T-helper 1 cell treated with Interleukin-12 subunit alpha and Interleukin-12 subunit beta and Interleukin-4 antibody, amounts not matched to agents 30 μg/mL and 1 μg/mL, for 36 hours (primary cell): Measurements from ENCODE around the gene FRY.
"Not testable (repeated sequence)": the region's sequence is repeated elsewhere in the genome, so short reads cannot be mapped to it uniquely, and the experiment has no call there.

ENCODE experiments used
- H3K27ac Mint-ChIP-seq: one replicate; pipeline ENCODE4 v1.8.0; 2021; ENCODE audit warnings: mild to moderate bottlenecking, mixed read lengths
- H3K27me3 Mint-ChIP-seq: one replicate; pipeline ENCODE4 v1.8.0; 2021; ENCODE audit warnings: low read depth, mixed read lengths
- H3K36me3 Mint-ChIP-seq: one replicate; pipeline ENCODE4 v1.8.0; 2021; ENCODE audit warnings: low read depth, mixed read lengths
- H3K4me1 Mint-ChIP-seq: one replicate; pipeline ENCODE4 v1.8.0; 2021; ENCODE audit warnings: low read depth, mixed read lengths
- H3K4me3 Mint-ChIP-seq: one replicate; pipeline ENCODE4 v1.8.0; 2021; ENCODE audit warnings: mild to moderate bottlenecking, moderate library complexity, mixed read lengths
- H3K9me3 Mint-ChIP-seq: one replicate; pipeline ENCODE4 v1.8.0; 2021; ENCODE audit warnings: mixed read lengths

Gene FRY

DNA sequence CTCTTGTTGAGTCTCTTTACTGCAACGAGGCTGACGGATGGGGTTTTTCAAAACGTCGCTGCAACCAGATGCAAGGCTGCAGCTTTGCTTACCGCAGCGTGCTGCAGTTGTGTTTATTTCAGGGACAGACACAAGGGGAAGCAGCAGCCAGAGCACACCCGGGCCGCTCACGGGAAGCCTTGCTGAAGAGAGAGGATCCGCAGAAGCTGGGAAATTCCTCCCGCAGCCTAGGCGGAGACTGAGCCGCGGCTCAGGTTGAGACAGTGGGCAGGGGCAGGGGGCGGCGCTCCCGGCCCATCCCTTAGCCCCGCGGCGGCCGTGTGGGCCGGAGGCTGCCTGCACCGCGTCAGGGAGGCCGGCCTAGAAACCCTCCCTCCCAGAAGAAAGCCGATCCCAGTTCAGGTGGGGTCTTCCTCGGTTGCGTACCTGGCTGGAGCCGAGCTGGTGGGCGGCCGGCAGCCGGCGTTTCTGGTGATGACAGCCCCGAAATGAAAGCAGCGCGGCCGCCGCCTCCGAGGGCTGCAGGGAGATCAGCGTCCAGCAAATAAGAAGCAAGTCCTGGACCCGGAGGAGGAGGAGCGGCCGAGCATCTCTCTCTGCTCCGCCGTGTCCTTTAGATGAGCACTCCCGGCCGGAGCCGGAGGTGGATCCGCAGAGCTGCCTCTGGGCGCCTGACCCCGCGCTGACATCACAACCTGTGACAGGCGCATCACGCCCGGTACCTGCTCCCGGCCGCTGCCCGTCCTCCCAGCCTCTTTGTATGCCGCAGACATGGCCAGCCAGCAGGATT is at the start of gene FRY:
FRY (plus strand) TSS at position 750 of the 790 bp plus-strand sequence; CDS start at position 772, 22 bp downstream.
- Mint-ChIP-seq H3K9me3 (no peaks in the 10 kb centered on the region), H3K4me3 (peak within 1 kb of the TSS; percentile 88), H3K27me3 (peaks cover 10% of the 10 kb centered on the region), H3K27ac (peak within 1 kb of the TSS; percentile 78), H3K36me3 (peaks cover 1% of the 10 kb centered on the region), H3K4me1 (peaks cover 48% of the 10 kb centered on the region)

DNA sequence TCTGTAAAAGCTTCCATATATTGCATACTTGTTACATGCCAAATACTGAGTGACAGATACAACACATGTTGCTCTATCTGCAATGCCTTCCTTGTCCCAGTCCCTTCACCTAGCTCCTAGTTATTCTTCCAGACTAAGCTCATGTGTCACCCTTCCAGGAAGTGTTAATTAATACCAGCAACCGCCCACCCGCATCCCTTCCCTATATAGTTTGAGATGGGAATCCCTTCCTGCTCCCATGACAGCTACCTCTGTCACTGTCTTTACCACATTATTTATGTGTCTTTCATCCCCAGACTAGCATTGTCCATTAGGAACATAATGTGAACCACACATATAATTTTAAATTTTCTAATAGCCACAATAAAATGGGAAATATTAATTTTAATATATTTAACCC is 49.5 kb upstream of the FRY start:
- Mint-ChIP-seq H3K36me3 (no peaks in the 10 kb centered on the region), H3K27ac (no peak overlapping the region), H3K27me3 (peaks cover 28% of the 10 kb centered on the region), H3K4me1 (no peaks in the 10 kb centered on the region), H3K9me3 (no peaks in the 10 kb centered on the region), H3K4me3 (no peak overlapping the region)

DNA sequence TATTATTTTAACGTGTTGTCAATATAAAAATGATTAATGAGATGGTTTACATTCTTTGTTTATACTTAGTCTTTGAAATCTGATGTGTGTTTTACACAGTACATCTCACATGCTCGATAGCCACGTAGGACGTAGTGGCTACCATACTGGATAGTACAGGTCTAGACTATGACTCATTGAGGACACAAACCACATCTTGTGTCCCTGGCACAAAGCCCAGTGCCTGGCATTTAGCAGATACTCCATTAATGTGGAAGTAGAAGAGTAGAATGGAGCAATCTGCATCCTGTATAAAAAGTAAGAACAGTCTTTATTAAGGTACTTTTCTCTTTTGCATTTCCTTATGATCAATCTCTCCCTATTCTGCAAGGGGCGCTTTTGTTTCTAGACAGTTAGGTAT is 49.0 kb upstream of the FRY start:
- Mint-ChIP-seq H3K27ac (no peak overlapping the region), H3K27me3 (peaks cover 31% of the 10 kb centered on the region), H3K9me3 (no peaks in the 10 kb centered on the region)

DNA sequence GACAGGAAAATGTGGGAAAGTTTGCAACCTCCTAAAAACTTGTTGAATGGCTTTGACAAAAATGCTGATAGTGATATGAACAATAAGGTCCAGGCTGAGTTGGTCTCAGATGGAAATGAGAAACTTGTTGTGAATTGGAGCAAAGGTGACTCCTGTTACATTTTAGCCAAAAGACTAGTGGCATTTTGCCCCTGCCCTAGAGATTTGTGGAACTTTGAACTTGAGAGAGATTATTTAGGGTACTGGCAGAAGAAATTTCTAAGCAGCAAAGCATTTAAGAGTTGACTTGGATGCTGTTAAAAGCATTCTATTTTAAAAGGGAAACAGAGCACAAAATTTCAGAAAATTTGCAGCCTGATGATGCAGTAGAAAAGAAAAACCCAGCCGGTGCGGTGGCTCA is 47.9 kb upstream of the FRY start:
- H3K9me3 Mint-ChIP-seq, H3K36me3 Mint-ChIP-seq, H3K27ac Mint-ChIP-seq, H3K4me3 Mint-ChIP-seq, H3K4me1 Mint-ChIP-seq: not testable (repeated sequence)
- H3K27me3 Mint-ChIP-seq: peaks cover 32% of the 10 kb centered on the region

More for the DNA sequence above, 49.0 kb upstream of the FRY start:
- Mint-ChIP-seq H3K4me1 (no peaks in the 10 kb centered on the region), H3K4me3 (no peak overlapping the region), H3K36me3 (no peaks in the 10 kb centered on the region)

DNA sequence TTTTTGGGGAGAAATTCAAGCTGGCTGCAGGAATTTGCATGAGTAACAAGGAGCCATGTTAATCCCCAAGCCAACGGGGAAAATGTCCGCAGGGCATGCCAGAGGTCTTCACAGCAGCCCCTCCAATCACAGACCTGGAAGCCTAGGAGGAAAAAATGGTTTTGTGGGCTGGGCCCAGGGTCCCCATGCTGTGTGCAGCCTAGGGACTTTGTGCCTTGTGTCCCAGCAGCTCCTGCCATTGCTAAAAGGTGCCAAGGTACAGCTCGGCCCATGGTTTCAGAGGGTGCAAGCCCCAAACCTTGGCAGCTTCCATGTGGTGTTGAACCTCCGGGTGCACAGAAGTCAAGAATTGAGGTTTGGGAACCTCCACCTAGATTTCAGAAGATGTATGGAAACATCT is 47.2 kb upstream of the FRY start:
- not testable (repeated sequence) for H3K27ac Mint-ChIP-seq

DNA sequence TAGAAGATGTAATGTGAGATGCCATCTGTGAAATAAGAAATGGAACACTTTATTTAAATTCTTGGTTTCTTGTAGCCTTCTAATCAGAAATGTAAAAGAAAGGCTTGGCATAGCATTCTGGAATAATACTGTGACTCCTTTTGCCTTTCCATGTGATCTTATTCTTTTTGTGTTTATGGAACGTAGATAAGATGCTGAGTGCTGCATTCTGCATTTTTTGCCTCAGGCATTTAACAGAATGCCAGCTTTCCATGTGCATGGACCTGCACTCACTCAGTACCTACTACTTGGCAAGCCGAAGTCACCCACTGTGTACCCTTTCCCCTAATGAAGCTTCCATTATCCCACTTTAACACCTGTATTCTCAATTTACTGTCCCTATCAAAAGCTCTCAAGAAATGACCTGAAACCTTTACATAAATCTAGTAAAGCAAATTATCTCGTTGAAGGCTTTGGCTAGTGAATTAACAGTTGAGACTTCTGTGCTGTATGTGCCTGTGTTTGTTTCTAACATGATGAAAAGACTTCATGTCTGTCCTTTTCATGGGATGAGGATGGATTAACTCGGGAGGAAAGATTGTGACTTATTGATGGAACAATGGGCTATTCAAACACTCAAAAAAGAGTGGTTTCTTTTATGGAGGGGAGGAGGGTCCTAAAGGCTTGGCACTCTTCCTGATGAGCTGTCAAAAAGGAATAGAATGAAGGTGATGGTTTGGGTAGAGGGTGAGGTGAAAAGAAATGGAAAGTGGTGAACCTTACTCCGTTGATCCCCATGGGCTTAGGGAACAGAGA is 44.7 kb upstream of the FRY start:
- Mint-ChIP-seq H3K27ac (no peak overlapping the region), H3K4me3 (no peak overlapping the region), H3K27me3 (peaks cover 20% of the 10 kb centered on the region), H3K9me3 (no peaks in the 10 kb centered on the region), H3K36me3 (no peaks in the 10 kb centered on the region), H3K4me1 (no peaks in the 10 kb centered on the region)

More for the DNA sequence above, 47.2 kb upstream of the FRY start:
- not testable (repeated sequence) for H3K9me3 Mint-ChIP-seq, H3K36me3 Mint-ChIP-seq, H3K4me1 Mint-ChIP-seq, H3K4me3 Mint-ChIP-seq
- peaks cover 36% of the 10 kb centered on the region for H3K27me3 Mint-ChIP-seq

DNA sequence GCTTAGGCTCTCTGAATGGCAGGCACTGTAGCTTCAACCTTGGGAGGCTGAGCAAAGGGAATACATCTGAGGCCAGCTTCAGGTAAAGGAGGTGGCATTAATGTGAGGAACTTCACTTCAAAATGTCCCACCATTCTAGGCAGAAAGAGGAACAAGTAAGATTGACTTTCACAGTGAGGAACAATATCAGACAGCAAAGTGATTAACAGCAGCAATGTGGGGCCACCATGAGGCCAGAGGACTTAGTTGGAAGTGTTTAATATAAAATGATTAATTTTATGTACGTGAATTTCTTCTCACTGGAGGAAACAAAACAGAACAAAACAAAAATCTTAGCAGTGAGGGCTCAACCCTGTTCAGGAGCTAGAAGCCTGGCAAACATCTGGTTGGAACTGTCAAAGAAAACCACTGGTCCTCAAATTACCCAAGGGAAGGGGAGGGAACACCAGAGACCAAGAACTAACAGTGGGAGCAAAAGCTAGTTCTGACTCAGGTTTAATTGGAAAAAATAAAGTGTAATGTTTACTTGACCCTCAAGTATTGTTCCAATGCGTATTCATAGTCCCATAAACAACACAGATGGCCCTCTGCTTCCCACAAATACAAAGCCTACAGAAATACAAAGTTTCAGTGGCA is 43.9 kb upstream of the FRY start:
- no peaks in the 10 kb centered on the region for H3K36me3 Mint-ChIP-seq
- H3K27me3 Mint-ChIP-seq: peaks cover 18% of the 10 kb centered on the region
- H3K9me3 Mint-ChIP-seq: no peaks in the 10 kb centered on the region
- H3K4me3 Mint-ChIP-seq: no peak overlapping the region
- H3K27ac Mint-ChIP-seq: no peak overlapping the region
- no peaks in the 10 kb centered on the region for H3K4me1 Mint-ChIP-seq

DNA sequence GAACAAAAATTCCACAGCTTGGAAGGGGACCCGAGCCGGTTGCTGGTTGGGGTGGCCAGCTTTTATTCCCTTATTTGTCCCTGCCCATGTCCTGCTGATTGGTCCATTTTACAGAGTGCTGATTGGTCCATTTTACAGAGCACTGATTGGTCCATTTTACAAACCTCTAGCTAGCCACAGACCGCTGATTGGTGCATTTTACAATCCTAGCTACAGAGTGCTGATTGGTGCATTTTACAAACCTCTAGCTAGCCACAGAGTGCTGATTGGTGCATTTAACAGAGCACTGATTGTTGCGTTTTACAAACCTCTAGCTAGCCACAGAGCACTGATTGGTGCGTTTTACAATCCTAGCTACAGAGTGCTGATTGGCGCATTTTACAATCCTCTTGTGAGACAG is 37.2 kb upstream of the FRY start:
- not testable (repeated sequence) for H3K27me3 Mint-ChIP-seq, H3K4me3 Mint-ChIP-seq, H3K4me1 Mint-ChIP-seq, H3K9me3 Mint-ChIP-seq, H3K36me3 Mint-ChIP-seq, H3K27ac Mint-ChIP-seq

DNA sequence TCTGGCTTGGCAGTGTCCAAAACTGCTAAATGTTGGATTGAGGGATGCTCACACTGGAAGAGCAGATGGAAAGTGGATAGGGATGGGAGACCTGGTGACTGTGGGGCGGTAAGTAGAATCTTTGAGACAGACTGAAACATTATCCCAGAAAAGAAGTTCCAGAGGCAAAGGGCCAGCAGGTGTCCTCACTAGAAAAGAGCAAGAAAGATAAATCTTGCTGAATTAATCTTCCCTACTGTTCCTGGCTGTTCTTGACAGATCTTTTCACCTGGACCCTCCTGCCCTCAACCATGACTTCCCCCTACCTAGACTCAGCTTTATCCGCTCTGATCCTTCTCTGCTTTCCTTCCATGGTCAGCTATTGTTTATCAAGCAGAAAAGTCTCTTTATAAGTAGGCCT is 35.0 kb upstream of the FRY start:
- H3K27ac Mint-ChIP-seq: no peak overlapping the region
- no peaks in the 10 kb centered on the region for H3K36me3 Mint-ChIP-seq
- H3K27me3 Mint-ChIP-seq: no peaks in the 10 kb centered on the region
- H3K9me3 Mint-ChIP-seq: peaks cover 3% of the 10 kb centered on the region
- no peaks in the 10 kb centered on the region for H3K4me1 Mint-ChIP-seq
- H3K4me3 Mint-ChIP-seq: no peak overlapping the region

DNA sequence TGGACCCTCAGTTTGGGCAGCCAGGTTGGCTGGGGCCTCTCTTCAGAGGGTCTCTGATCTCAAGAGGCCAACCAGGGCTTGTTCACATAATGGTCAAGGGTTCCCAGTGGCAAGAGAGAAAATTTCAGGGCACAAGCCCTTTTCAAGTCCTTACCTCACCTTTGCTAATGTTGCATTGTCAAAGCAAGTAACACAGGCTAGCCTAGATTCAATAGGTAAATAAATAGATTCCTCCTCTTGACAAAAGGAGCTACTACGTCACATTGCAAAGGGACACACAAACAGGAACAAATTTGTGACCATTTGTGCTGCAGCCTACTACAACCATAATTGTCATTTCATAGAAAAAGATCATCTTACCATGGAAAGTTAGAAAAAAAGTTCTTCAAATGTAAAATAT is 33.9 kb upstream of the FRY start:
- Mint-ChIP-seq H3K27me3 (no peaks in the 10 kb centered on the region), H3K4me3 (no peak overlapping the region), H3K36me3 (no peaks in the 10 kb centered on the region), H3K27ac (no peak overlapping the region), H3K4me1 (no peaks in the 10 kb centered on the region), H3K9me3 (peaks cover 3% of the 10 kb centered on the region)

DNA sequence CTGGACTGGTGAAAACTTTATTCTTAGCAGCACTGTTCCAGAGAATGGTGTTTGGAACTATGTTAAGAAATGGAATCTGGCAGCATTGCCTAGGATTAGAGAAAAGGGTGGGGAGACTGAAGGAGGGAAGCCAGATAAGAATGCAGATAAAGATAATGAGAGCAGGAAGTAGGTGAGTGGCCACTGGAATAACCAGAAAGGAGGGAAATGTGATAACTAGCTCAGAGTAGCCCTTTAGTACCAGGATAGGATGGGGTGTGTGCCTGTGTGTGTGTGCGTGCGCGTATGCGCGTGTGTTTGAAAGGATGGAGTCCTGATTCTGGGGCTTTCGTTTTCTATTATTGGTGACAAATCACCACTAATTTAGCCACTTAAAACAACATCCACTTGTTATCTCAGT is 33.4 kb upstream of the FRY start:
- H3K4me3 Mint-ChIP-seq: no peak overlapping the region
- peaks cover 3% of the 10 kb centered on the region for H3K9me3 Mint-ChIP-seq
- no peak overlapping the region for H3K27ac Mint-ChIP-seq
- no peaks in the 10 kb centered on the region for H3K4me1 Mint-ChIP-seq
- H3K27me3 Mint-ChIP-seq: no peaks in the 10 kb centered on the region
- no peaks in the 10 kb centered on the region for H3K36me3 Mint-ChIP-seq

DNA sequence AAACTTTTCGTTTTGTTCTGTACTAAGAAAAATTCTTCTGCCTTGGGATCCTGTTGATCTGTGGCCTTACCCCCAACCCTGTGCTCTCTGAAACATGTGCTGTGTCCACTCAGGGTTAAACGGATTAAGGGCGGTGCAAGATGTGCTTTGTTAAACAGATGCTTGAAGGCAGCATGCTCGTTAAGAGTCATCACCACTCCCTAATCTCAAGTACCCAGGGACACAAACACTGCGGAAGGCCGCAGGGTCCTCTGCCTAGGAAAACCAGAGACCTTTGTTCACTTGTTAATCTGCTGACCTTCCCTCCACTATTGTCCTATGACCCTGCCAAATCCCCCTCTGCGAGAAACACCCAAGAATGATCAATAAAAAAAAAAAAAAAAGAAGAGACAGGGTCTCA is 30.8 kb upstream of the FRY start:
- not testable (repeated sequence) for H3K36me3 Mint-ChIP-seq, H3K4me1 Mint-ChIP-seq, H3K27ac Mint-ChIP-seq, H3K27me3 Mint-ChIP-seq, H3K4me3 Mint-ChIP-seq, H3K9me3 Mint-ChIP-seq

DNA sequence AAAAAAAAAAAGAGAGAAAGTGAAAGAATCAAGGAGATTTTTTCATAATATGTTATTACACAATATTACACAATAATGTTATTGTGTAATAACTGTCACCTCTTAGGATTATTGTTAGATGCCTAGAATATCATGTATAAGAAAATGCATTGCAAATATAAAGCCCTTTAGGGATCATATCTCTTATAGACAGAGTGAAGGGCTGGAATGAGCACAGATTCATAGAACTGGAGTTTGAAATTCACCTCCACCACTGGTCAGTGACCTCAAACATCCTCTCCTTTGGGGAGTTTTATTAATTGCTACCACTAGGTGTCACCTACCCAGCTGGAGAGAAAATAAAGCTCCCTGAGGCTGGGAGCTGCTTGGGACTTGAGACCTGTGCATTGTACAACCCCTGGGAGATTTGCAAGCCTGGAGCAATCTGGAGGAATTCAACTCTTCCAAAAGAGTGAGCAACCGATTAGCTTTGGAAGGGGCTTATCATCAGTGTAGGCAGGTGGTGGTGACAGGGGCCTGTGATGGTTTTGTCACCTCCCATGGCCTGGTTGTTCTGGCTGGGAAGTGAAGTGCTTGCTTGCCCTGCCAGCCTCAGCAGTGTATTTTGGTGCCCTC is 30.3 kb upstream of the FRY start:
- Mint-ChIP-seq H3K9me3 (no peaks in the 10 kb centered on the region), H3K36me3 (no peaks in the 10 kb centered on the region), H3K4me3 (no peak overlapping the region), H3K27me3 (peaks cover 11% of the 10 kb centered on the region), H3K4me1 (no peaks in the 10 kb centered on the region), H3K27ac (no peak overlapping the region)

DNA sequence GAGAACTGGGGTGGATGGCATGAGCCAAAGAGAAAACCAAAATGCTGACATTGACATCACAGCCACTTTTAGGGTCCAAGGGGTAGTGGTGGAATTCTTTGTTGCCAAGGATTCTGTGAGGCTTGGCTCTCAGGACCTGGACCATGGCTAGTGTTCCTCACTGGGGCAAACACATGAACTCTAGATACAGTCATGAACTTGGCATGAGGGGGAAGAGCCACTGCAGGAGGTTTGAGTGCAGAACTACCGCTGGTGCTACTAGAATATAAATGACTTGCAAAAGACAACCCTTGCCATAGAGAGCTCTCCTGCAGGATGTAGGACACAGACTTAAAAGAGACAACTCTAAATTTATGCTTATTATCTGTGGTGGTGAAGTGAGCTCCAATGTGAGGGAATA is 29.8 kb upstream of the FRY start:
- Mint-ChIP-seq H3K27ac (no peak overlapping the region), H3K4me1 (no peaks in the 10 kb centered on the region), H3K4me3 (no peak overlapping the region), H3K9me3 (no peaks in the 10 kb centered on the region), H3K36me3 (no peaks in the 10 kb centered on the region), H3K27me3 (peaks cover 15% of the 10 kb centered on the region)
